Stimulated activated CD8-positive, alpha-beta memory T cell treated with anti-CD3 and anti-CD28 coated beads, Interleukin-15, amount 100 ng/mL, for 24 hours (primary cell): Measurements from ENCODE around the gene C1QL4.
"Not testable (repeated sequence)": the region's sequence is repeated elsewhere in the genome, so short reads cannot be mapped to it uniquely, and the experiment has no call there.

Experiments used
- DNase-seq: peaks from one replicate; pipeline ENCODE4 v3.0.0-alpha.2; 2020; ENCODE audit warnings: low read depth

The C1QL4 gene

DNA sequence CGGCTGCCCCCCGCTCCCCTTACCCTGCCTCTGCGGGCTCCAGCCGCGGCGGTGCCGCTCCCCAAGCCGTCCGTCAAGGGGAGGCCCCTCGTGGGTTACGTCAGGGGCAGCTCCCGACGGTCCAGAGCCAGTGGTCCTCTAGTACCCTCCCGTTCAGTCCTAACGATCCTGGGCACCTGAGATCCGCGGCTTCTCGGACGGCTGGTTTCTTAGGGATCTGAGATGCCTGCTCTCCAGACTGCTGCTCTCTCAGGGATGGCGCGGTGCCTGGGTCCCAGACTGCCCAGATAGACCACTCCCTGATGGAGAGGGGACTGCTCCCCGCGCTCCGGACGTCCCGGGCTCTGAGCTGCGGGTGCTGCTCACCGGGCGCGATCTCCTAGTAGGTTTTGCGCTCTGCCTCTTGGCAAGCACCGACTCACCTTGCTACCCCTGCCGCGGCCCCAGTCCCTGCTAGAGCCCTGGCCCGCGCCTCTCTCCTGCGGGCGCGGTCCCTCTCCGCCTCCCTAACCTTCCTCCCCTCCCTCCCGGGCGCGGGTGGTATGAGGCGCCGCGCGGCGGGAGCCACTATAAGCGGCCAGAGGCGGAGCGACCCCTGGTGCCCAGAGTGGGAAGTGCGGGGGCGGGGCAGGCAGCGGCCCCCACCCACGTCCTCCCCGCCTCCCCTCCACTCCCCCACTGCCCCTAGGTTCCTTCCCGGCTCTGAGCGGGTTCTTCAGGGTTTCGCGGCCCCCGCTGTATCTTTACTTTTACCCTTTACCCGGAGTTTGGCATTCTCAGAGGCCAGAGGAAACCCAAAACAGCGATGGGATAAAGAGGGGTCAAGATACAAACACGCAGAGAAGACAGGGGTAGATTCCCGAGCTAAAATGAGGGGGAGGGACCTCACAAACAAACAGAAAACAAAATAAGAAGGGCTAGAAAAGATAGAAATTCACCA, at the start of gene C1QL4:
Gene C1QL4, minus strand, starts transcription at position 544 of the 940 bp plus-strand sequence. CDS start 711 bp downstream, outside the sequence.
- DNase-seq: peak; percentile 87

DNA sequence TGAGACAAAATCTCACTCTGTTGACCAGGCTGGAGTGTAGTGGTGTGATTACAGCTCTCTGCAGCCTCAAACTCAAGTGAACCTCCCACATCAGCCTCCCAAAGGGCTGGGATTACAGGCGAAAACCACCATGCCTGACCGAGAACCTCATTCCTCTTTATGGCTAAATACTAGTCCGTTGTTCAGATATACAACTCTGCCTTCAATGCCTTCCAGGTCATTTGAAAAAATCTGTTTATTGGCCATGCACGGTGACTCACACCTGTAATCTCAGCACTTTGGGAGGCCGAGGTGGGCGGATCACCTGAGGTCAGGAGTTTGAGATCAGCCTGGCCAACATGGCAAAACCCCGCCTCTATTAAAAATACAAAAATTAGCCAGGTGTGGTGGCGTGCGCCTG, 43.2 kb upstream of the C1QL4 start:
- DNase-seq: not testable (repeated sequence)

DNA sequence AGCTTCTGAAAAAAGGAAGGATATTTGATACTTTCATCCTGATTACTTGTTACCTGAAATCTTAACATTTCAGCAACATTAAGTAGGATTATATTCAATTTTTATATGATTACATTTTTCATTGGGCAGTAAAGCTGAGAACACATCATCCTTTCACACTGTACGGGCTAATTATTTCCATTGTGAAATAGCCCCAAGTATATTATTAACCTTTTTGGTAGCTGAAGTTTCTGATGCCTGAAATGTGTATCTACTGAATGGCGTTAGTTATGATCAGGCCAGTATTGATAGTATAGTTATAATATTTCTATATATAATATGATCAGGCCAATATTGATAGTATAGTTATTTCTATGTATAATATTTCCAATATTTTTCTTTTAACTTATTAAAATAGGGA, 40.4 kb upstream of the C1QL4 start:
- no peak for DNase-seq

DNA sequence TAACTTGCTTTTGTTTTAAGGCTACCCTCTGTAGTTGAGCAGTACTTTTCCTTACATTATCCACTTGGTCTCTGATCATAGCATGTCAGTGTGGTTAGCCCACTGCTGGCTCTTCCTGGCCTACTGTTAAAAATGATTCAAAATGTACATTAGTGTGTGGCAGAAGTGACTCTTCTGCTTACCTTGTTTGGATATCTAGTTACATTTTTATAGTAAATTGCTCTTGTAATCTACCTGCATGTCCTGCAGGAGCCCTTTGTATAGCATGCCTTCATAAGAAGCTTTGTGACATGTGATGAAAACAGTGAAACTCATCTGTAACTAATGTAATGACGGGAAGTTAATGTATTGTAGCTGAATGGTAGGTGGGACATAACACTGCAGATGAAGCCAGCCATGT, 38.4 kb upstream of the C1QL4 start:
- no peak for DNase-seq

DNA sequence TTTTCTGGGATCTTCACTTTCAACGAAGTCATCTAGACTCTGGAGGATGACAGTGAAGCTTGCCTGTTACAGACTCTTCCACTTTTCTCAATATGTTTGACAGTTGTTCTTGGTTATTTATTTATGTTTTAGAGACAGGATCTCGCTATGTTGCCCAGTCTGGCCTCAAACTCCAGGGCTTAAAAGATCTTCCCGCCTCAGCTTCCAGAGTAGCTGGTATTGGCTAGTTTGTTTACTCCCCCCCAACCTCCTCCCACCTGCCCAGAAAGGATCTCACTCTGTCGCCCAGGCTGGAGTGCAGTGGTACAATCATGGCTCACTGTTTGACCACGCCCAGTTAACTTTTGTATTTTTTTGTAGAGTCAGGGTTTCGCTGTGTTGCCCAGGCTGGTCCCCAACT, 33.6 kb upstream of the C1QL4 start:
- no peak for DNase-seq

DNA sequence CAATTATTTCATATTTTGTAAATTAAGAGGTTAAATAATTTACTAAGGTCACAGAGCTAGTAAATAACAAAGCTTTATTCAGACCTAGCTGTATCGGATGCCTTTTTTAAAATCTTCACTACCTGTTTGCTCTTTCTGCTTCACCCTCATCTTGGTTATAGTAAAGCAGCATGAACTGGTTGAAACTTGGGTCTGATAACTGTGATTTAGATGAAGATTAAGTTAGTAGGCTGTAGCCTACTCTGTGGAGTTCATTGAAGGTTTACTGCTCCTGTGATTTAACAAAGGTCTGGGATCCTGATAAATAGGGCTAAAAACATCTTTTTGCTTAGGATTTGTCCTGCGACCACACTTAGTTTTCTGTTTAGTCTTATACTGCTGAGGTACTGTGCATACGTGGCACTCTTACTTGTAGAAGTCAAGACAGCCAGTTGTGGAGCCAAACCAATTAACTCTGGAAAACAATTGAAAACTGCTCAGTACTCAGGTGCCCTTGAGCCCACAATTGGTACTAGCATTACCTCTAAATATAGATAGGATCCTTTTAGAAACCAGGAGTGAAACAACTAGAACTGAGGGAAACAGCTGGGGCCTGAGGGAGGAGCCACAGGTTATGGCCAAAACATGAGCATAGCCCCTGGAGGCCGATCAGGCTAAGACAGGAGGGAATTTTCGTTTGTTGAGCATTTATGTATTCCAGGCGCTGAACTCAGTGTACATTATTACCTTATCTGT, 32.6 kb upstream of the C1QL4 start:
- DNase-seq: no peak

DNA sequence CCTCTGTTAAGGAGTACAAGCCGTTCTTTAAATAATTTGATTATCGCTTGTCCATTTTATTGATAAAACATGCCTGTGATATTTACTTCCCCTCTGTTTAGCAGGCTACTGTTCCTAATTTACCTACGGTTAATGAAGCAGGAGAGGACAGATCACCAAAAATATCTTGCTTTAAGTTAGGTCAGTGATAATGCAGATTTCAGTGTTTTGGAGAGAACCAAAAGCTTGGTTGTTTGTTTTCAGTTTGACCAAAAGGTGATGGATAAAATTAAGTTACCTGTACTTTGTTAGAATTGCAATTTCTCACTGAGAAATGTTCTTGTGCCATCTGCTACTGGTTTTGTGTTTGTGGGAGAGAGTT, 31.2 kb upstream of the C1QL4 start:
- DNase-seq: no peak

DNA sequence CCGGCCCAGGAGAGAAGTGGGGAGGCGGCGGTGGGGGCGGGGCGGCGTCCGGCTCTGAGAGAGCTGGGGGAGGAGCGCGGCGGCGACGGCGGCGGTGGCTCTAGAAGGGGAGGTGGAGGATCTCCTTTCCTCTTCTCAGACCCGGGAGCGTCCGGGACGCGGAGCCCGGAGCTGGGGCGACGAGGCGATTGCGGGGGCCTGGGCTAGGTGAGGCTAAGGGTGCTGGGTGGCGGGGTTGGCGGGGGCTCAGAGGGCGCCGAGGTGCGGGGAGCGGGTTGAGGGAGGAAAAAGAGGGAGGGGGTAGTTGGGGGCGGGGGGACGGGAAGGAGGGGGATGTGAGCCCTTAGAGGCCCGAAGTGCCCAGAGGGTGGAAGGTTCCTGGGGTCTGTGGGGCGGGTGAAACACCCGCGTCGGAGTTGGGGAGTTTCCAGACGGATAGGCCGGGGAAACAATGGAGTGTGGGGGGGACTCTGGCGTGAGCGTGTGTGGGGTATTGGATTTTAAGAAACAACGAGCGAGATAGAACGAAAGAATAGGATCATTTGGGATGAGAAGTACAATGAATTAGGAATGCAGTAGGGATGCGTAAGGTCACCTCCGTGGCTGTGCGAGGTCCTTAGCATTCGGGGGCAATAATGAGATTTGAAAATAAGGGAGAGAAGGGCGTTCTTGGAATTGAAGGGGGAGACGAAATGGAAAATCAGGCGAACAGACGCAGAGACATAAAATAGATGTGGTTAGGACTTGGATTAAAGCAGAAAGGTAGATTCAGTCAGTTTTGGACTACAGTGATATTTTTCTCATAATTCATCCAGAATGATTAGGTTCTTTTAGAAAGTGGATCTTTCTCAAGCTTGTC, 30.6 kb upstream of the C1QL4 start, which contains the start of gene SPATS2:
Gene SPATS2, plus strand, starts transcription at position 82 of the 859 bp plus-strand sequence. CDS start 93,551 bp downstream, outside the sequence.
- DNase-seq: no peak

DNA sequence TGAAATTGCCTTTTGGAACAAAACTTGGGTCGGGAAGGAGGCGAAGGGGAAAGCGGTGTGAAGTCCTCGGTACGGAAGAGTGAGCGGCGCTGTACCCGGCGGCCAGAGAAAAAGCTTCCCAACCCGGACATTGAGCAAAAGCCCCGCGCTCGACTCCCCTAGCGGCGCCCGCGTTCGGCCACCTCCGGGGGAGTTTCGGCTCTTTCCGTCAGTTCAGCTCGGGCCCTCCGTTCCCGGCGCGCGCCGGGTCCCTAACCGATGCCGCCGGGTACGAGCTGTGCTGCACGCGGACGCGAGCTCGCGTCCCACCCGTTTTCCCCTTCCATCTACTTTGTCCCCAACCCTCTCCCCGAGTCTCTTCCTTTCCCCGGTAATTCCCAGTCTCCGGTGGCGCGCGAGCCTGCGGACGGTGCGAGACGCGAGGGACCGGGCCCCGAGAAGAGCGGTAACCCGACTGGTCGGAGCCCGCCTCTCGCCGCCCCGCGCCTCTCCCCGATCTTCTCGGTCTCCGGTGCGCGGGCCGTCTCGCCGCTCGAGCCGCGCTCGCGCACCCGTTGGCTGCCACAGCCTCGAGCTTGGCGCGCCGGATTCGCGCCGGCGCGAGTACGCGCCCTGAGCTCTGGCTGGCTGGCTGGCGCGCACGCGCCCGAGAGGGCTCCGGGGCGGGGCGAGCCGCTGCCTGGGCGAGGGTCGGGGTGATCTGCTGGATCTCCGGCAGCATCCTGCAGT, 29.8 kb upstream of the C1QL4 start:
- peak; percentile 69 for DNase-seq

DNA sequence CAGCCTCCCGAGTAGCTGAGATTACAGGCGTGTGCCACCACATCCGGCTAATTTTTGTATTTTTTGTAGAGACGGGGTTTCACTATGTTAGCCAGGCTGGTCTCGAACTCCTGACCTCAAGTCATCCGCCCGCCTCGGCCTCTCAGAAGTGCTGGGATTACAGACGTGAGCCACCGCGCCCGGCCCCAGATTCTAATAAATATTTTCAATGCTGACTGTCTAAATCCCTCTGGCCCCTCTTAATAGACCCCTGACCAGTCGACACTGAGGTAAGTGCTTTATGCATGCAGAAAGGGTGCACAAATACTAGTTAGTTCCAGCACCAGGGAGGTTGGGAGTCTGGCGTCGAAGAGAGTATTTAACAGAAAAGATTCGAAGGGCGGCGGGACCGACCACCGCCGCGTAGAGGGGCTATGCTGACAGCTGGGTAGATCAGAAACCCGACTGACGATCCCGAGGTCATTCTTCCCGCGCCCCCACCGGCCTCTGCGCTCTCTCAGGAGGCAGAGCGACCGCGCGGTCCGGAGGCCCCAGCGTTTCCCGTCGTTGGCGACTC, 29.2 kb upstream of the C1QL4 start:
- no peak for DNase-seq

DNA sequence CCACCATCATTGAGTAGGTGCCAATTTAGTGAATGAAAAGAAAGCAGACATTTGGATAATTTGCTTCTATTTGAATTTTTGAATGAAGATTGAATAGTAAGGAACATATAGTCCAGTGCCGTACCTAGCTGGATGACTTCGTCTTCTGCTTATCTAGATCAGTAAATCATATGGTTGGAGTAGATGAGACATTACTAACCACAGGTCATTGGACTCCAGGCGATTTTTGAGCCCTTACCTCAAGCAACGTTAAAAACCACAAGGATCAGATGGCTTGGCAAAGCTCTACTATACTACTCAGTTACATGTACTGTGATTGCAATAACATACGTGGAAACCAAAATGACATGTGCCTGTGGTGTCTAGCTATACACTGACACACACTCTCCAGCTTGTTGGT, 28.6 kb upstream of the C1QL4 start:
- no peak for DNase-seq

DNA sequence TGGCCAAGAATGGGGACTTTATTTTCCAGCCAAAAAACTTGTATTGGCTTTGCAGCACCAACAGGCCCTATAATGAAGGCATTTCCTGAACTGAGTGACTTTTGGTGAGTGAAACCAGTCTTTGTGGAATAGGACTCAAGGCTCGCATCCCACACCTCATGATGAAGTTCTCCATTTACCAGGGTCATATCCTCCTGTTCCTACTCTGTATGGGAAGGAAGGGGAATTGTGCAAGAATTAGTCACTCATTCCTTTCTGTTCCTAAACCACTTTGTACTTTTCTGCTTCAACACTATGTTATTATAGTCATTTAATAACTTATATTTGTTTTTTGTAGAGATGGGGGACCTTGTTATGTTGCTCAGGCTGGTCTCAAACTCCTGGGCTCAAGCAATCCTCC, 28.0 kb upstream of the C1QL4 start:
- no peak for DNase-seq

DNA sequence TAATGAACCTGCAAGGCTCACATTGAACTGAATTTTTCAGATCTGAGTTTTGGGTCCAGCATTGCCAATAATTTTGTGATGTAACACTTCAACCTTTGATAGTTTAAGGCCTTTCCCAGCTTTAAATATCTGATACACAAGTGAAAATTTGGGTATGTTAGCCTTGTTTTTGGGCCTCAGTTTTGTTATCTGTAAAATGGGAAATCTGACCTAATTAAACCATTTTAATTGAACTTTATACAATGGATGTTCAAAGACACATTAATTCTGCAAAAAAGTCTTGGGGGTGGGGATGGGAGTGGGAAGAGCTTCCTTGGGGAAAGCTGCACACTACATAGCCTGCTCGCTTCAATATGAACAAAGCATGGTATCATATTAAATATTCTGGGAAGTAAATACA, 25.1 kb upstream of the C1QL4 start:
- DNase-seq: no peak

DNA sequence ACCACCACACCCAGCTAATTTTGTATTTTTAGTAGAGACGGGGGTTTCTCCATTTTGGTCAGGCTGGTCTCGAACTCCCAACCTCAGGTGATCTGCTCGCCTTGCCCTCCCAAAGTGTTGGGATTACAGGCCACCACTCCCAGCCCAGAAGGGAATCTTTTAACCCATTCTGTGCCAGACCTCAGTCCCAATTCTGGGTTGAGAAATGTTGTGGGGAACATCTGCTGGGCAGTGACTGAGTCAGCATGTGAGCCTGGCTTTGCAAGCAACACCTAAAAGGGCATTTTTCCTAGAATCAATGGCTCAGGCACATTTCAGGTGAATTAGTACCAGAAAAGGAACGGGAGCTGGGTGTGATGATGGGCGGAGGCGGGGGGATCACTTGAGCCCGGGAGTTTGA, 22.7 kb upstream of the C1QL4 start:
- DNase-seq: no peak

DNA sequence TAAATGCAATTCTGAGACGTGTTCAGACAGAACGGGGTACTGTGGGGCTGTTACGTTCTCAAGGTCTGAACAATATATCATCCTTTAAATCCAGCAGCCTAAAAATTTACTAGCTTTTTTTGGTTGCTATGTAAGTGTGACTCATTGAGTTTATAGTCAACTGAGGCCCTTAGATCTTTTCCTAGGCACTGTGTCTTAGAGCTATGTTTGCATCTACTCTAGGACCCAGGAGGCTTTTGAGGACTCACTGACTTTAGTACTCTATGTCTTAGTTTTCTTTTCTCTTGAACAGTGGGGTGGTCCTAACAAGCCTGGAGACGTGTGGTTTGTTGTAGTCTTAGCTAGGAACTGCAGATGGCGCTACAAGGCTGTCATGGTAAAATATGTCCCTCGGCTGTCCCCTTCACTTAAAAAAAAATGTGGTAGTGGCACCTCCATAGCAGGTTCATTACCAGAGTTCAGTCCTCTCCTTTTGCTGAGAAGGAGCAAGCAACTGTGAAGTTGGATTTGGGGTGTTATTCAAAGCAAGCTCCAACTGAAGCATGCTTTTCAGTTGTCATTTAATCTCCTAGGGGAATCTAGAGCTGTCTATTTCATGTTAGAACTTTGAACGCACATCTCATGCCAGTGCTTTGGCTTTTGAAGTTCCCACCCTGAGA, 21.6 kb upstream of the C1QL4 start:
- no peak for DNase-seq

DNA sequence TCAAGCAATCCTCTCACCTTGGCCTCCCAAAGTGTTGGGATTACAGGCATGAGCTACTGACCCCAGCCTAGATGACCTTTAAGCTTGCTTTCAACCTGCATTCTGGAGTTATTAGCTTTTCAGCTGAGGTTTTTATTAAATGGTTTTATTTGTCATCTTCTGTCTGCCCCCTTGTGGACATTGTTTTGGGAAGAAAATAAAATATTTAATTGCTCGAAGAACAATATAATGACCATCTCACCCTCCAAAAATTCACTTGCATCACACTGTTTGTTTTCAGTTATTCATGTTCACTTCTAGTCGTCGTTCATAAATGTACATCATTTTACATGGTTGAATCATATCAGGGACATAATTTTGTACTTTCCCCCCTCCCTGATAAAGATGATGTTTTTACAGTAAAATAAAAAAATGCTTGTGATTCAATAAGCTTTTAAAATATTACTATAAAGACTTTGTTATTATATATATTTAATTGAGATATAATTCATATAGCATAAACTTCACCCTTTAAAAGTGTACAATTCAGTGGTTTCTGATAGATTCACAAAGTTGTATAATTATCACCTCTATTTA, 20.2 kb upstream of the C1QL4 start:
- no peak for DNase-seq

DNA sequence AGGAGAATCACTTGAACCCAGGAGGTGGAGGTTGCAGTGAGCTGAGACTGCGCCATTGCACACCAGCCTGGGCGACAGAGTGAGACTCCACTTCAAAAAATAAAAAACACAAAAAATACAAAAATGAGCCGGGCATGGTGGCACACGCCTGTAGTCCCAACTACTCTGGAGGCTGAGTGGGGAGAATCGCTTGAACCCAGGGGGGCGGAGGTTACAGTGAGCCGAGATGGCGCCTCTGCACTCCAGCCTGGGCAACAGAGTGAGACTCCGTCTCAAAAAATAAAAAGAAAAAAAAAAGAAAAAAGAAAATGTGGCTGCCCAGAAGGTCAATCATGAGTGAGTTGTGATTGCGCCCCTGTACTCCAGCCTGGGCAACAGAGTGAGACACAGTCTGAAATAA, 18.9 kb upstream of the C1QL4 start:
- DNase-seq: no peak

DNA sequence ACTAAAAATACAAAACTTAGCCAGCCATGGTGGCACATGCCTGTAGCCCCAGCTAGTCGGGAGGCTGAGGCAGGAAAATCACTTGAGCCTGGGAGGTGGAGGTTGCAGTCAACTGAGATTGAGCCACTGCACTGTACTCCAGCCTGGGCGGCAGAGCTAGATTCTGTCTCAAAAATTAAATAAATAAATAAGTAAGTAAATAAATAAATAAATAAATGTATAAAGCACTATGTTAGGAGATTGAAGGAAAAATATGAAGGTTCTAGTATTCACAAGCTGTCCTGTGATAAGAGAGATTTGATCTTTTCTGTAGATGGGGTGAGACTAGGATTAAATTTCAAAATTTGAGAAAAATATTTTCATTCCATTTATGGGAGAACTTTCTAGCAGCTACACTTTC, 15.4 kb upstream of the C1QL4 start:
- no peak for DNase-seq

DNA sequence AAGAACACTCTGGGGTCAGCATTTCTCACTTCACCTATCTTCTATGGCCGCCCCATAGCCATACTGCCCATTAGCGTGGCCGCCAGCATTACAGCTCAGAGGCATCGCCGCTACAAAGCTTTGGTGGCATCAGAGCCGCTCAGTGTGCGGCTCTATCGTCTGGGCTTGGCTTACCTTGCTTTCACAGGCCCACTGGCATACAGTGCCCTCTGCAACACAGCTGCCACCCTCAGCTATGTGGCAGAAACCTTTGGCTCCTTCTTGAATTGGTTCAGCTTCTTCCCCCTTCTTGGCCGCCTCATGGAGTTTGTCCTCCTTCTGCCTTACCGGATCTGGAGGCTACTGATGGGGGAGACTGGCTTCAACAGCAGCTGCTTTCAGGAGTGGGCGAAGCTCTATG, 12.3 kb upstream of the C1QL4 start:
- no peak for DNase-seq

DNA sequence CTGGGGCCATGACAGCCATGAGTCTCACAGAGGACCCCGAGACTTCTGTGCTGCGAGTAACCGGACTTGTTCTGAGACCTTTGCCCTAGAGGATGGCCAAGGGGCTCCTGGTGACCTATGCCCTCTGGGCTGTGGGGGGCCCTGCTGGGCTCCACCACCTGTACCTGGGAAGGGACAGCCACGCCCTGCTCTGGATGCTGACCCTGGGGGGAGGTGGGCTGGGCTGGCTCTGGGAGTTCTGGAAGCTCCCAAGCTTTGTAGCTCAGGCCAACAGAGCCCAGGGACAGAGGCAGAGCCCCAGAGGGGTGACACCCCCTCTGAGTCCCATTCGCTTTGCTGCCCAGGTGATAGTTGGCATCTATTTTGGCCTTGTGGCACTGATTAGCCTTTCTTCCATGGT, 11.8 kb upstream of the C1QL4 start:
- DNase-seq: no peak
